ENCODE measurements around the gene EGLN3. TPM values are rescaled to one million over a fixed set of nuclear protein-coding genes. Genes with fewer than 3 reads are reported as not detected.
A peak's percentile ranks its signal among the peaks of the same experiment; 100 is the strongest.

Gene EGLN3
- total and polyA plus RNA-seq, 2 of the 13 experiments (the other 11 are each of a cell fraction or from before 2014, with no cell fraction given), result 0.18 to 27.3 TPM

DNA sequence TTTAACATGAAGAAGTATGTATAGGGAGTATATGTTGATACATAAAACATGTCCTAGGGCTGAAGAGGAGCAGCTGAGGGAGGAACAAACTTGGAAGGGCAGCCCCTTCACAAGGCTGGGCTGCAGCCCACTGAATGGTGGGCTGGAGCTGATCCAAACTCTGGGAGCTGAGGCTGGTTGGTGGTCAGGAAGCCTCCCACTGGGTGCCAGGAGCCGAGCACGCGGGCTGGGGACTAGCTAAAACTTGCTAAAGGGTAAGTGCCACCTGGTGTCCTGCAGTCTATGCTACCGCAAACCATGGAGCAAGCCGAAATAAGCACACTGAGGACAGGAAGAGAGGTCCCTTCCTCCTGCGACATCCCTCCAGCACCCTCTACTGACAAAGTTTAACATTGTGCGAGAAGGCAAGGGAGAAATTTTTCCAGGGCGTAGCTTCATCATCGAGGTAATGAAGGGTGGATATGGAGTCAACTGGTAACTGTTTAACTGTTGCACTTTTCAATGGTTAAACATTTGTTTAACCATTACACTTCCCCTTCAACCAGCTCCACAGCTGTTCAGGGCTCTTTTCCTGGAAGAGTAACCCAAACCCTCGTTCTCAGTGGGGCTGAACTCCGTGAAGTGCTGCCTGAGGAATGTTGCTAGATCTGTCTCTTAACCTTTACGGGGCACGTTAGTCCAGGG, 42.2 kb downstream of the EGLN3 start (continued):
- TF ChIP-seq, protein P1, sequence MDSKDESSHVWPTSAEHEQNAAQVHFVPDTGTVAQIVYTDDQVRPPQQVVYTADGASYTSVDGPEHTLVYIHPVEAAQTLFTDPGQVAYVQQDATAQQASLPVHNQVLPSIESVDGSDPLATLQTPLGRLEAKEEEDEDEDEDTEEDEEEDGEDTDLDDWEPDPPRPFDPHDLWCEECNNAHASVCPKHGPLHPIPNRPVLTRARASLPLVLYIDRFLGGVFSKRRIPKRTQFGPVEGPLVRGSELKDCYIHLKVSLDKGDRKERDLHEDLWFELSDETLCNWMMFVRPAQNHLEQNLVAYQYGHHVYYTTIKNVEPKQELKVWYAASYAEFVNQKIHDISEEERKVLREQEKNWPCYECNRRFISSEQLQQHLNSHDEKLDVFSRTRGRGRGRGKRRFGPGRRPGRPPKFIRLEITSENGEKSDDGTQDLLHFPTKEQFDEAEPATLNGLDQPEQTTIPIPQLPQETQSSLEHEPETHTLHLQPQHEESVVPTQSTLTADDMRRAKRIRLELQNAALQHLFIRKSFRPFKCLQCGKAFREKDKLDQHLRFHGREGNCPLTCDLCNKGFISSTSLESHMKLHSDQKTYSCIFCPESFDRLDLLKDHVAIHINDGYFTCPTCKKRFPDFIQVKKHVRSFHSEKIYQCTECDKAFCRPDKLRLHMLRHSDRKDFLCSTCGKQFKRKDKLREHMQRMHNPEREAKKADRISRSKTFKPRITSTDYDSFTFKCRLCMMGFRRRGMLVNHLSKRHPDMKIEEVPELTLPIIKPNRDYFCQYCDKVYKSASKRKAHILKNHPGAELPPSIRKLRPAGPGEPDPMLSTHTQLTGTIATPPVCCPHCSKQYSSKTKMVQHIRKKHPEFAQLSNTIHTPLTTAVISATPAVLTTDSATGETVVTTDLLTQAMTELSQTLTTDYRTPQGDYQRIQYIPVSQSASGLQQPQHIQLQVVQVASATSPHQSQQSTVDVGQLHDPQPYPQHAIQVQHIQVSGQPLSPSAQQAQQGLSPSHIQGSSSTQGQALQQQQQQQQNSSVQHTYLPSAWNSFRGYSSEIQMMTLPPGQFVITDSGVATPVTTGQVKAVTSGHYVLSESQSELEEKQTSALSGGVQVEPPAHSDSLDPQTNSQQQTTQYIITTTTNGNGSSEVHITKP (CRISPR knock-in tag; IDR thresholded peaks at IDR 0.05; ENCODE audit: low read depth), result 0 out of 2 replicates have a peak, but pooled peaks have one; percentile 8
- 0 out of 2 replicates have a peak, but pooled peaks have one; percentile 13 for TF ChIP-seq CHCHD3 (CRISPR knock-in tag; IDR thresholded peaks at IDR 0.05)
- TF ChIP-seq NKX3-1 (CRISPR knock-in tag; IDR thresholded peaks at IDR 0.05), result no peak
- TF ChIP-seq MIXL1 (CRISPR knock-in tag; IDR thresholded peaks at IDR 0.05), result 0 out of 2 replicates have a peak, but pooled peaks have one; percentile 11
- TF ChIP-seq CBX1 (IDR thresholded peaks at IDR 0.05; ENCODE audit: low read depth), result peak; percentile 74
- TF ChIP-seq, protein P2, sequence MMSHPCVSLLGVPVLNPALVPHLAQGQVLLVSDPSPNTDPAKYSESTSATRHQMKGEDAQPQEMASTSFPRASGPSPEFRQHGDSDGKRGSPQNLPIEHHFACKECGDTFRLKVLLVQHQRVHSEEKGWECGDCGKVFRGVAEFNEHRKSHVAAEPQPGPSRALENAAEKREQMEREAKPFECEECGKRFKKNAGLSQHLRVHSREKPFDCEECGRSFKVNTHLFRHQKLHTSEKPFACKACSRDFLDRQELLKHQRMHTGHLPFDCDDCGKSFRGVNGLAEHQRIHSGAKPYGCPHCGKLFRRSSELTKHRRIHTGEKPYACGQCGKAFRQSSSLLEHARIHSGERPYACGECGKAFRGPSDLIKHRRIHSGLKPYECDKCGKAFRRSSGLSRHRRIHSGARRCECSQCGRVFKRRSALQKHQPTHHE (CRISPR knock-in tag; IDR thresholded peaks at IDR 0.05; ENCODE audit: borderline replicate concordance), result no peak
- no peak for TF ChIP-seq CREM (IDR thresholded peaks at IDR 0.05)
- no peak for TF ChIP-seq CREM (CRISPR knock-in tag; IDR thresholded peaks at IDR 0.05)
- peak; percentile 81; the same call in 1 of the 2 replicates for TF ChIP-seq ZFP82 (CRISPR knock-in tag; IDR thresholded peaks at IDR 0.05; ENCODE audit: borderline replicate concordance)
- TF ChIP-seq ZNF841 (CRISPR knock-in tag; IDR thresholded peaks at IDR 0.05; ENCODE audit: borderline replicate concordance), result no peak
- 0 out of 2 replicates have a peak, but pooled peaks have one; percentile 10 for TF ChIP-seq CHD4 (IDR thresholded peaks at IDR 0.05; ENCODE audit: borderline replicate concordance, low read length)
- TF ChIP-seq ZFP36L2 (CRISPR knock-in tag; IDR thresholded peaks at IDR 0.05), result peak; percentile 35; the same call in 1 of the 2 replicates
- TF ChIP-seq KAT2B (IDR thresholded peaks at IDR 0.05; ENCODE audit: borderline replicate concordance, low read depth, low read length), result no peak
- TF ChIP-seq ZNF17 (CRISPR knock-in tag; IDR thresholded peaks at IDR 0.05), result no peak
- TF ChIP-seq, protein P3, sequence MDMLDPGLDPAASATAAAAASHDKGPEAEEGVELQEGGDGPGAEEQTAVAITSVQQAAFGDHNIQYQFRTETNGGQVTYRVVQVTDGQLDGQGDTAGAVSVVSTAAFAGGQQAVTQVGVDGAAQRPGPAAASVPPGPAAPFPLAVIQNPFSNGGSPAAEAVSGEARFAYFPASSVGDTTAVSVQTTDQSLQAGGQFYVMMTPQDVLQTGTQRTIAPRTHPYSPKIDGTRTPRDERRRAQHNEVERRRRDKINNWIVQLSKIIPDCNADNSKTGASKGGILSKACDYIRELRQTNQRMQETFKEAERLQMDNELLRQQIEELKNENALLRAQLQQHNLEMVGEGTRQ (IDR thresholded peaks at IDR 0.05; ENCODE audit: low read depth, low read length), result peak; percentile 12; the same call in 1 of the 2 replicates
- TF ChIP-seq, protein P3 (CRISPR knock-in tag; IDR thresholded peaks at IDR 0.05; ENCODE audit: borderline replicate concordance), result no peak
- TF ChIP-seq ZNF766 (CRISPR knock-in tag; IDR thresholded peaks at IDR 0.05; ENCODE audit: borderline replicate concordance), result no peak
- TF ChIP-seq HOXA3 (CRISPR knock-in tag; IDR thresholded peaks at IDR 0.05), result 0 out of 2 replicates have a peak, but pooled peaks have one; percentile 11
- TF ChIP-seq, protein P4, sequence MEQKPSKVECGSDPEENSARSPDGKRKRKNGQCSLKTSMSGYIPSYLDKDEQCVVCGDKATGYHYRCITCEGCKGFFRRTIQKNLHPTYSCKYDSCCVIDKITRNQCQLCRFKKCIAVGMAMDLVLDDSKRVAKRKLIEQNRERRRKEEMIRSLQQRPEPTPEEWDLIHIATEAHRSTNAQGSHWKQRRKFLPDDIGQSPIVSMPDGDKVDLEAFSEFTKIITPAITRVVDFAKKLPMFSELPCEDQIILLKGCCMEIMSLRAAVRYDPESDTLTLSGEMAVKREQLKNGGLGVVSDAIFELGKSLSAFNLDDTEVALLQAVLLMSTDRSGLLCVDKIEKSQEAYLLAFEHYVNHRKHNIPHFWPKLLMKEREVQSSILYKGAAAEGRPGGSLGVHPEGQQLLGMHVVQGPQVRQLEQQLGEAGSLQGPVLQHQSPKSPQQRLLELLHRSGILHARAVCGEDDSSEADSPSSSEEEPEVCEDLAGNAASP (CRISPR knock-in tag; IDR thresholded peaks at IDR 0.05; ENCODE audit: borderline replicate concordance), result 0 out of 2 replicates have a peak, but pooled peaks have one; percentile 3
- 0 out of 2 replicates have a peak, but pooled peaks have one; percentile 9 for TF ChIP-seq ETV5 (CRISPR knock-in tag; IDR thresholded peaks at IDR 0.05; ENCODE audit: borderline replicate concordance)
- TF ChIP-seq STAG1 (CRISPR knock-in tag; IDR thresholded peaks at IDR 0.05), result peak; percentile 65
- 0 out of 2 replicates have a peak, but pooled peaks have one; percentile 20 for TF ChIP-seq ZMYM2 (CRISPR knock-in tag; IDR thresholded peaks at IDR 0.05)
